HG03342 (cell line): ENCODE data around the gene ZNF235.
"Not testable (repeated sequence)": the region's sequence is repeated elsewhere in the genome, so short reads cannot be mapped to it uniquely, and the experiment has no call there.

ENCODE experiments used
- ATAC-seq: cut with Tn5 transposase; IDR thresholded peaks from one replicate; pipeline ENCODE4 v1.9.1; 2021; ENCODE audit warnings: mild to moderate bottlenecking, moderate library complexity; ENCODE audit not compliant: unreplicated experiment

ZNF235 gene

GRCh38 chr19:44258136-44258535 is 46.7 kb downstream of the ZNF235 start:
- ATAC-seq: no peak

- no peak for ATAC-seq
These were observed 49.0 kb downstream of the ZNF235 start for GRCh38 chr19:44255705-44256411.

GRCh38 chr19:44254496-44254895 is 50.3 kb downstream of the ZNF235 start:
- no peak for ATAC-seq

- not testable (repeated sequence) for ATAC-seq
These were observed 51.4 kb downstream of the ZNF235 start for GRCh38 chr19:44253392-44253791.

- not testable (repeated sequence) for ATAC-seq
These were observed 52.5 kb downstream of the ZNF235 start for GRCh38 chr19:44252332-44252731.

GRCh38 chr19:44236384-44236783 is 68.4 kb downstream of the ZNF235 start:
- no peak for ATAC-seq
